Measurements from ENCODE around the gene CYP4A11.
"Not testable (repeated sequence)": the region's sequence is repeated elsewhere in the genome, so short reads cannot be mapped to it uniquely, and the experiment has no call there.

CYP4A11 gene

GRCh38 chr1:46910790-46911189 lies 30.5 kb downstream of the CYP4A11 start:
- no peak for DNase-seq (ENCODE audit: low read depth)

- no peak for DNase-seq (ENCODE audit: low read depth)
These were observed 37.8 kb downstream of the CYP4A11 start for GRCh38 chr1:46903481-46903880.

- no peak for DNase-seq (ENCODE audit: low read depth)
These were observed 40.9 kb downstream of the CYP4A11 start for GRCh38 chr1:46900401-46900800.

GRCh38 chr1:46881656-46882055 lies 59.6 kb downstream of the CYP4A11 start:
- DNase-seq (ENCODE audit: low read depth): not testable (repeated sequence)

All from activated gamma-delta T cell treated with anti-CD3 and anti-CD28 coated beads, Interleukin-2, amount 50 U/mL, for 16 hours (primary cell).